GM21619 (cell line): ENCODE results near the gene TEX53.

Source experiments
- ATAC-seq: cut with Tn5 transposase; IDR thresholded peaks from one replicate; pipeline ENCODE4 v1.9.1; 2021; ENCODE audit not compliant: unreplicated experiment

Gene TEX53

DNA sequence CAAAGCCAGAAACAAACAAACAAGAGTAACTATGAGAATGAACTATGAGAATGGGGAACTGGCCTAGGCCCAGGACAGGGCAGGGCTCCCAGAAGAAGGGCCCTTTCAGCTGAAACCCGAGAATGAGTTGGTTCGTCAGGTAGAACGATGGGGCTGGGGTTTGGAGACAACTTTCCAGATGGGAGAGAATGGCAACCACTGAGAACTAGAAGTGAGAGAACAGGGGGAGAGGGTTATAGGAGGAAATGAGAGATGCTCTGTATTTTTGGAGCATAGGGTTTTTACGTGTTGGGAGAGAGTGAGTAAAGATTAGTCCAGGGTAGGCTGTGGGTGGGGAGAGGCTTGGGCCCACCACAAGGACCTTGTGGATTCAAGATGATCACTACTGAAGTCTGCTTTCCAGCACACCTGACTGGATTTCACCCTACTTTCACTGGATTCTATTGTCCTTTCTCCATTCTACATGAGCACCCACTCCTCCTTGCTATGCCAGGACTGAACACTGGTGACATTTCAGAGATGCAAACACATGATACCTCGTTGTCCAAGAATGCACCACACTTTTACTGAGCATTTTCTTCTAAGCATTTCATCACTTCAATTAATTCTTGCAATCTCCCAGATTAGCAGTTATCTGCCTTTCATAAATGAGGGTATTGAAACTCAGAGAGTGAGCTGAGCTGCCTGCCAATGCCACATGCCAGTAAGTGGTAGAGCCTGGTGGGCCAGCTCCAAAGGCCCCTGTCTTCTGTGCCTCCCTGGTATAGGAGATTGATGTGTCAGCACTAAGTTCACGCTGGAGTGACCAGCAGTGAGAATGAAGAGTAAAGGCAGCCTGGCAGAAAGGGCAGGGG lies 49.7 kb downstream of the TEX53 start:
- ATAC-seq: peak; percentile 42

DNA sequence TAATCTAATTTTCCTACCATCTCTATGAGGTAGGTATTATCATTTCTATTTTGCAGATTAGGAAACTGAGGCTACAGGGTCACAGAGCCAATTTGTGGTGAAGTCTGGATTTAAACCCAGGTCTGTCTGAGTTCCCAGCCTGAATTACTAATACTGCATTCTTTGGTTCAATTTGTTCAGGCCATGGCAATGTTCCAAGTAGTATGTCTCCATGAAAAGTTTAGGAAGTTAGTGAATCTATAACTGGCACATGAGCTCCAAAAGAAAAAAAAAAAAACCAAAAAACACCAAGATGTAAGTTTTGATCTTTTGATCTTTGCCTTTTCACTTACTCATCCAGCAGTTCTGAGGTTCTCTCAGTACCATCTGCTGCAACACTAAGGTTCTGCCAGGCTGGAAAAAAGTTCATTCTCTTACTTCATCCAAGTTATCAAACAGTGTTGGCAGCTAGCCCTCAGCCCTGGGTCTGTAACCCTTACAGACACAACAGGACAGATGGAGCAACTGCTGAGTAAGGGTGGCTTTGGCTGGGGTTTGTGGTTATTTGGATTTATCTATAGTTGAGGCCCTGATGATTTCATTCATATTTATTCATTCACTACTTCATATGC lies 50.9 kb downstream of the TEX53 start:
- ATAC-seq: no peak
